ENCODE results near the gene CCR5AS. TPM values are rescaled to one million over a fixed set of nuclear protein-coding genes. Genes with fewer than 3 reads are reported as not detected.

Gene CCR5AS

GRCh38 chr3:46316206-46316605 is 90.7 kb downstream of the CCR5AS start:
- DNase-seq (ENCODE audit: extremely low spot score): no peak
- intact Hi-C loops (cut with DNase I): no loop called here
- H3K27me3 ChIP-seq: no peaks in the 10 kb centered on the region
- no peak for TF ChIP-seq POLR2AphosphoS5 (IDR thresholded peaks at IDR 0.05)
- no peak for TF ChIP-seq POLR2A (IDR thresholded peaks at IDR 0.05; ENCODE audit: low read depth)
- TF ChIP-seq CTCF (IDR thresholded peaks at IDR 0.05): no peak
- TF ChIP-seq EP300 (IDR thresholded peaks at IDR 0.05): no peak
- H3K9me3 ChIP-seq: no peaks in the 10 kb centered on the region
- H3K27ac ChIP-seq (replicated peaks in 1 of 4): no peak overlapping the region
- H3K4me1 ChIP-seq: no peaks in the 10 kb centered on the region
- H3K4me3 ChIP-seq: no peak overlapping the region
- H3K36me3 ChIP-seq: no peaks in the 10 kb centered on the region

- H3K4me1 ChIP-seq: no peaks in the 10 kb centered on the region
- TF ChIP-seq CTCF (IDR thresholded peaks at IDR 0.05) (no peak), POLR2AphosphoS5 (IDR thresholded peaks at IDR 0.05) (no peak)
- H3K9me3 ChIP-seq: no peaks in the 10 kb centered on the region
- intact Hi-C loops (cut with DNase I): no loop called here
- H3K4me3 ChIP-seq: no peak overlapping the region
- H3K27me3 ChIP-seq: no peaks in the 10 kb centered on the region
- DNase-seq (ENCODE audit: extremely low spot score): no peak
- H3K36me3 ChIP-seq: no peaks in the 10 kb centered on the region
- H3K27ac ChIP-seq (replicated peaks in 1 of 4): no peak overlapping the region
These were observed 92.3 kb downstream of the CCR5AS start for GRCh38 chr3:46314517-46314916.

Other genes starting within 250 kb of the CCR5AS start
- 10 to 100 TPM in 1 of 4 donors, 1 to 10 TPM in 3; 5.3 to 42.1 (median 6.5) TPM for gene CCR1, start 198.8 kb downstream of the CCR5AS start, total RNA-seq
- not detected for gene CCR3, start 164.6 kb downstream of the CCR5AS start, total RNA-seq
- gene CCR2, start 53.0 kb downstream of the CCR5AS start, total RNA-seq: 1 to 10 TPM in 3 of 4 donors, under 1 TPM in 1; 0.46 to 6.0 (median 2.3) TPM
- 1 to 10 TPM in 1 of 4 donors, under 1 TPM in 3; 0.39 to 3.0 (median 0.44) TPM for gene CCR5, start 36.1 kb downstream of the CCR5AS start, total RNA-seq
- gene CCRL2, start 193 bp upstream of the CCR5AS start, total RNA-seq: 1 to 10 TPM; 1.1 to 3.0 (median 2.0) TPM
- gene LTF, start 57.8 kb upstream of the CCR5AS start, total RNA-seq: 1 to 10 TPM in 1 of 4 donors, under 1 TPM in 3; 0.45 to 1.7 (median 0.87) TPM
- not detected for gene RTP3, start 90.9 kb upstream of the CCR5AS start, total RNA-seq
- gene LRRC2, start 159.2 kb upstream of the CCR5AS start, total RNA-seq: under 1 TPM; 0.32 to 0.83 (median 0.55) TPM
- gene FAM240A, start 205.5 kb upstream of the CCR5AS start, total RNA-seq: not detected

Measured in esophagus muscularis mucosa (tissue), 4 donors.